LNCaP clone FGC (cell line): ENCODE data around the gene UNCX.

Experiments used
- DNase-seq: peaks from one replicate; pipeline ENCODE4 v3.0.0-alpha.2; 2011; ENCODE audit warnings: low read depth
- H3K4me3 ChIP-seq: 2 replicates; pipeline ENCODE4 v1.5.1; 2011; ENCODE audit warnings: mild to moderate bottlenecking, low read depth, low read length, control low read depth
- TF ChIP-seq, protein P1 (sequence below): IDR thresholded peaks from 2 replicates; pipeline ENCODE4 v1.5.1; 2012; ENCODE audit warnings: mild to moderate bottlenecking; ENCODE audit not compliant: control insufficient read depth, insufficient read depth; ENCODE audit errors: extremely low read depth

The UNCX gene

DNA sequence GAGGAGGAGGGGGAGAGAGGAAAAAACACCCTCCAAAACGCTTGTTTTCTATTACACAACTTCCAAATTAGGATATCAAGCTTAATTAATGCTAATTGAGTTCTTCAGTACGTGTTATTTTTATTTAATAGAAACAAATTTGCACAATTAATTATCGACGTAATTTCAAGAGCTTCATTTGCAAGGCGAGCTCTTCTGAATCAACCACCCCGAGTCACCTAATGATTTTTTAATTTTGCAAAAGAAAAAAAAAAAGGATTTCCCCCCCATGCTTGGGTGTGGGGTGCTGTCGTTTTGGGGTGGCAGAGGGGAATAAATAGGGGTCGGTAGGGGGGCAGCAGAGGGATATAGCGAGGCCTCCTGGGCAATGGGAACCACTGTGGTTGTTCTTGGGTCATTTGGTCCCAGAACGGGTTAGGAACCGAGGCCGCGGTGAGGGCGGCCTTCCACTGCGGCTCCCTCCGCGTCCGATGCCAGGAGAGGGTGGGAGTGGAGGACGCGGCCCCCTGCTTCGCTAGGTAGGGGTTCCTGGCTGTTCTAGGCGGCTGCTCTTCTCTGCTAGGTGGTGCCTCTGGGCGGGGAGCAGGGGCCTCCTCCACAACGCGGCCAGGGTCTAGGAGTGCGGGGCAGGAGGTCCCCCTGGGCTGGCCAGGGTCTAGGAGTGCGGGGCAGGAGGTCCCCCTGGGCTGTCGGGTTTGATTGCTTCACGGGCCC lies 7.3 kb downstream of the UNCX start:
- DNase-seq, result no peak
- H3K4me3 ChIP-seq, result no peak overlapping the region
- TF ChIP-seq, protein P1, sequence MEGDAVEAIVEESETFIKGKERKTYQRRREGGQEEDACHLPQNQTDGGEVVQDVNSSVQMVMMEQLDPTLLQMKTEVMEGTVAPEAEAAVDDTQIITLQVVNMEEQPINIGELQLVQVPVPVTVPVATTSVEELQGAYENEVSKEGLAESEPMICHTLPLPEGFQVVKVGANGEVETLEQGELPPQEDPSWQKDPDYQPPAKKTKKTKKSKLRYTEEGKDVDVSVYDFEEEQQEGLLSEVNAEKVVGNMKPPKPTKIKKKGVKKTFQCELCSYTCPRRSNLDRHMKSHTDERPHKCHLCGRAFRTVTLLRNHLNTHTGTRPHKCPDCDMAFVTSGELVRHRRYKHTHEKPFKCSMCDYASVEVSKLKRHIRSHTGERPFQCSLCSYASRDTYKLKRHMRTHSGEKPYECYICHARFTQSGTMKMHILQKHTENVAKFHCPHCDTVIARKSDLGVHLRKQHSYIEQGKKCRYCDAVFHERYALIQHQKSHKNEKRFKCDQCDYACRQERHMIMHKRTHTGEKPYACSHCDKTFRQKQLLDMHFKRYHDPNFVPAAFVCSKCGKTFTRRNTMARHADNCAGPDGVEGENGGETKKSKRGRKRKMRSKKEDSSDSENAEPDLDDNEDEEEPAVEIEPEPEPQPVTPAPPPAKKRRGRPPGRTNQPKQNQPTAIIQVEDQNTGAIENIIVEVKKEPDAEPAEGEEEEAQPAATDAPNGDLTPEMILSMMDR, result no peak

DNA sequence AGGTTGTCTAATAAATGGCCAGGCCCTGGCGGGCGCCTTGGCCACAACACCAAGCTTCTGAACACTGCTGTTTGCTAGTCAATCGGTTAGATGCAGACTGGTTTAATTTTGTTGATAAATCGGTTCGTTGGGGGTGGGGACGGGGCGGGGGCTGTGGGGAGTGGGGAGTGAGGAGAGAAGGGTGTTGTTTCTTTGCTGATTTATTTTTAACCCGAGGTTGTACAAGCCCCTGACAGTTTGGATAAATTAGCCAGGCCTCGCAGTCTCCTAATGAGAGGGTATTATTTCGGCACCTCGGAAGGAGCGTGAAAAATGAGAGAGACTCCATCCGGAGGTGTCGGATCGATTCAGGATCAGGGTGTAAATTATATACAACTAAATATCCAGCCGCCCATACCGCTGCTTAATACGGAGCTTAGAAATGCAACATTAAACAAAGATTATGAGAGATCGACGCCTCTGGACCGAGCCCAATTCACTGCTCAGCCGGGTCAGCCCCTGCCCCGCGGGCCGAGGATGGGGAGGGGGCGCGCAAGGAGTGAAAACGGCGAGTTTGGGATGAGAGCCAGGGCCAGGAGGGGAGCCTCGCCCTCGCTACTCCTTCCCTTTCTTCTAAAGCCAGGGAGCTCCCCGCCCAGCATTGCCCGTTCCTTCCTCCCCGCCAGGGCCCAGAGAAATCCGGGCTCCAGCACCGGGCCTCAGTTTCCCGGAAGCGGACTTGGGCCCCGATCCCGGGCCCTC lies 8.0 kb downstream of the UNCX start:
- TF ChIP-seq, protein P1, result no peak
- H3K4me3 ChIP-seq, result no peak overlapping the region

DNA sequence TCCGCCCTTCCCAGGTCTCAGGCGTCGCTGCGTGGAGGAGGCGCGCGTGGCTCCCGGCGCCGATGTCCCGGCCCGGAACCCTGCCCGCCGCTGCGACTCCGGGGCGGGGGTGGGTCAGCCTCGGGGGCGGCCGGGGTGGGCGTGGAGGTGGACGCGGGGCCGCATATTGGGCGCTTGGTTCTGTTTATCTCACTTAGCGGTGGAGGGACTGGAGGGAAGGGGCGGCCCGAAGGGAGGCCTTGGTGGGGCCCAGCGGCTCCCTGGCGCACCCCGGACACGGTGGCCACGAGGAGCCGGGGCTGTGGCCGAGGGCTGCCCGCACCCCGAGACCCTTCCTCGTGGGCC lies 8.6 kb downstream of the UNCX start:
- TF ChIP-seq, protein P1, result no peak
- DNase-seq, result no peak
- H3K4me3 ChIP-seq, result no peak overlapping the region

More for the DNA sequence above, 8.0 kb downstream of the UNCX start:
- DNase-seq, result no peak

DNA sequence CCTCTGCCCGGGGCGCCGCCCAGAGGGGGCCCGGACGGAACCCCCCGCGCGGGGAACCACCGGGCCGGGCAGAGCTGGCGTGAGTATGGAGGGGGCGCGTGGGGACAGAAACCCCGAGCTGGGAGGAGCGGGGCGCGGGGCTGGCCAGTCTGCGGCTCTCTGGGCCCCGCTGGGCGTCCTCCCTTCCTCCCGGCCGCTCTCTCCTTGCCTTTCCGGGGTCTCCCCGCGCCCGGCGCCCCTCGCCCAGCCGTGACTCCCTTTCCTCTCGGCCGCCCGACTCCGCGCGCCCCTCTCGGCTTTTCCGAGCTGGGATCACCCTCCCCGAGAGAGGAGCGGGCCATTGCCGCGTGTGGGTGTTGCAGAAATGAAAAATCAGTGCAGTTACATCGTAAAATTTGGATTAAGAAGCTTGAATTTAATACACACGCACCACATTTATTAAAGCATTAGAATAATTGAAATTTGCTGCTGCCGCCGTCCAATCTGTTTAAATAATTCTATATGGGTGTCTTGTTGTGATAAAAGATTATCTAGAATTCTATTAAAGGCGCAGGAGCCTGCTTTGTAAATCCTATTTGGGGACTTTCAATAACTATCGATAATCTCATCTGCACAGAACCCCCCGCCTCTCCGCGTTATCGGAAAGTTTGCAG lies 9.1 kb downstream of the UNCX start:
- TF ChIP-seq, protein P1, result no peak
- H3K4me3 ChIP-seq, result no peak overlapping the region
- no peak for DNase-seq

DNA sequence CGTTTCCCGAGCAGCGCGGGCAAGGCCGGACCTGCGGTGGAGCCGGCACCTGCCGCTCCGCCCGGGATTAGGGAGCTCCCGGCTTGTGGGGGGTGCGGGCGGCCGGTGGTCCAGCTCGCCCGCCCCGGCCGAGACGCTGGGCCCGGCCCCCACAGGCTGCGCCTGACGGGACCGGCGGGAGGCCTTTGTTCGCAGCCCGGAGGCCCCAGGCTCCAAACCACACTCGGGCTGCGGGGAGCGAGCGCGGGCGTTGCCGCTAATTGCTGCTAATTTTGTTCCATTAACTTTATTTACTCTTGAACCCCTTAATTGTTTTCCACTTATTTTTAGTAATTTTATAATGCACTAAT lies 9.6 kb downstream of the UNCX start:
- TF ChIP-seq, protein P1, result no peak
- no peak overlapping the region for H3K4me3 ChIP-seq

DNA sequence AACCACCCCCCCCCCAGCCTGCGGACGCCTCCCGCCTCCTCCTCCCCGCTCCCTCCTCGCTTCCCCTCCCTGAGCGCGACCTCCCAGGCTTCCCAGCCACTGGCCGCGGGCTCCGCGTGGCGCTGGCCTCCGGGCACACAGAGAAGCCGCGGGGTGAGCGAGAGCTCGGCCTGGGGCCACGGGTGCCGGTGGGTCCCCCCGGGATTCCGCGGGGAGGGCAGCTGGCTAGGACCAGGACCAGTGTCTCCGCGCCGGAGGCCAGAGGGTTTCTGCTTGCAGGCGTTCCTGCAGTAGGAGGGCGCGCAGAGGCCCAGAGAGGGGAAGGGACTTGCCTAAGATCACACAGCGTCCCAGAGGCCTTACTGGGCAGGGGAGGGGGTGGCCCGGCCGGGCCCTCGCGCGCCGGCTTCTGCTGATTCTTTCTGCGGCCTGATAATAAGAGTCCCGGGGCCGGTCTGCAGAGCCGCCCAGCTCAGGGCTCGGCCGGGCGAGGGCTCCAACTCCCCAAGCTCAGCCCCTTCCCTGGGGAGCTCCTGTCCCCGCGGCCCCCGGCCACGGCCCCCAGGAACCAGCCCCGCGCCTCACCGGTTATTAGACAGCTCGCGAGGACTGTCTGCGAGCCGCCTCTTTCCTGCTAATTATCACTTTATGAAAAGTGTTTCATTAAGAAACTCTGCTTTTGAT lies 10.1 kb downstream of the UNCX start:
- TF ChIP-seq, protein P1, result no peak
- DNase-seq, result no peak
- H3K4me3 ChIP-seq, result no peak overlapping the region

More for the DNA sequence above, 9.6 kb downstream of the UNCX start:
- no peak for DNase-seq
